Hematopoietic multipotent progenitor cell treated with erythropoietin and hydrocortisone succinate and interleukin-3 and kit ligand, for 15 days (in vitro differentiated cells): ENCODE results near the gene BARX1.
"Not testable (repeated sequence)": the region's sequence is repeated elsewhere in the genome, so short reads cannot be mapped to it uniquely, and the experiment has no call there.

Experiments used
- DNase-seq: peaks from one replicate; pipeline ENCODE4 v3.0.0-alpha.2; 2015; ENCODE audit warnings: low spot score

BARX1 gene

GRCh38 chr9:93951655-93952118 lies 3.5 kb downstream of the BARX1 start:
- DNase-seq, result no peak

- DNase-seq, result no peak
These were observed 4.2 kb downstream of the BARX1 start for GRCh38 chr9:93950619-93951601.

- no peak for DNase-seq
These were observed 5.3 kb downstream of the BARX1 start for GRCh38 chr9:93949694-93950449.

GRCh38 chr9:93949073-93949693 lies 6.0 kb downstream of the BARX1 start:
- no peak for DNase-seq

- DNase-seq, result no peak
These were observed 6.6 kb downstream of the BARX1 start for GRCh38 chr9:93948441-93949072.

GRCh38 chr9:93947409-93948070 lies 7.6 kb downstream of the BARX1 start:
- DNase-seq, result no peak

GRCh38 chr9:93946338-93946712 lies 8.8 kb downstream of the BARX1 start:
- no peak for DNase-seq

- no peak for DNase-seq
These were observed 9.5 kb downstream of the BARX1 start for GRCh38 chr9:93945400-93946337.

- DNase-seq, result no peak
These were observed 11.1 kb downstream of the BARX1 start for GRCh38 chr9:93944011-93944410.

- no peak for DNase-seq
These were observed 13.0 kb downstream of the BARX1 start for GRCh38 chr9:93942161-93942560.

GRCh38 chr9:93941493-93941892 lies 13.7 kb downstream of the BARX1 start:
- no peak for DNase-seq

GRCh38 chr9:93940951-93941350 lies 14.2 kb downstream of the BARX1 start:
- no peak for DNase-seq

- not testable (repeated sequence) for DNase-seq
These were observed 15.6 kb downstream of the BARX1 start for GRCh38 chr9:93939589-93939988.

GRCh38 chr9:93937193-93937592 lies 18.0 kb downstream of the BARX1 start:
- DNase-seq, result no peak

- no peak for DNase-seq
These were observed 23.2 kb downstream of the BARX1 start for GRCh38 chr9:93931905-93932304.

GRCh38 chr9:93930070-93930469 lies 25.1 kb downstream of the BARX1 start:
- no peak for DNase-seq

- DNase-seq, result no peak
These were observed 25.9 kb downstream of the BARX1 start for GRCh38 chr9:93929231-93929630.

GRCh38 chr9:93922535-93922934 lies 32.6 kb downstream of the BARX1 start:
- DNase-seq, result no peak

- DNase-seq, result no peak
These were observed 34.9 kb downstream of the BARX1 start for GRCh38 chr9:93920131-93920800.

GRCh38 chr9:93918061-93918460 lies 37.1 kb downstream of the BARX1 start:
- DNase-seq, result no peak
